ENCODE results near the gene EVL.

- TF ChIP-seq POLR2A (IDR thresholded peaks at IDR 0.05; ENCODE audit: low read depth, low read length) (no peak), POLR2AphosphoS5 (IDR thresholded peaks at IDR 0.05; ENCODE audit: low read depth, low read length) (no peak)
These were observed 51.8 kb downstream of the EVL start for GRCh38 chr14:100117026-100117425.

Measured in GM12891 (cell line).